Activated T-cell treated with anti-CD3 and anti-CD28 coated beads for 4 hours (primary cell): ENCODE data around the gene TTC4.

Source experiments
- DNase-seq: peaks from one replicate; pipeline ENCODE4 v3.0.0-alpha.2; 2020

Gene TTC4

DNA sequence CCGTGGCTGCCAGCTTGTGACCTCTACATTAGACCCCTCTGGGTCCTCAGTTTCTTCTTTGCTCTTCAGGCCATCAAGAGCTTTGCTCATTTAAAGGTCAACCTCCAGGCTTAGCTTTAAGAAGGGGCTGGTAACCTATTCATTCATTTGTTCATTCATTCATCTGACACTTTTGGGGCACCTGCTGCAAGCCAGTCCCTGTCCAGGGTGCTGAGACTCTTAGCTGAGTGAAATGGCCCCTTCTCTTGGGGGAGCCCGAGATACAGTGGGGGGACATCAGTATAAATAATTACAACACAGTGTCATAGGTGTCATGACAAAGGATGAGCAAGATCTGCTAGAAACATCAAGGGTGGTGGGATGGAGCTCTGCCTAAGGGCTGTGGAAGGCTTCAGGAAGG lies 10.5 kb upstream of the TTC4 start:
- no peak for DNase-seq

DNA sequence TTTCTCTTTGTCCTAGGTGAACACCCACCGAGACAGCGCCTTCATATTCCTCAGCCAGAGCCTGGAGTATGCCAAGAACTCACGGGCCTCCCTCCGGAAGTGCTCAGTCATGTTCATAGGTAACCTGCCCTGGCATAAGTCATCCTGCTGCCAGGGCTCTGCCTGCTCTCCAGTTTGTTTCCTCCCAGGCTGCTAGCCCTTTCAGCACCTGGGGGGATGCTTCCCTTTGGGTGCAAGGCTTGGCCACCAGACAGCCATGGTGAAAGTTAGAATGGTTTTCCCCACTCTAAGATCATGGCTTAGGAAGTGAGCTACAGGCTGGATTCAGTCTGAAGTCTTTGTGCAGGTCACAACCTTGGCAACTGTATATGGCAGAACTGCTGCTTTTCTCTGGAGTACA lies 9.2 kb upstream of the TTC4 start:
- DNase-seq: no peak

DNA sequence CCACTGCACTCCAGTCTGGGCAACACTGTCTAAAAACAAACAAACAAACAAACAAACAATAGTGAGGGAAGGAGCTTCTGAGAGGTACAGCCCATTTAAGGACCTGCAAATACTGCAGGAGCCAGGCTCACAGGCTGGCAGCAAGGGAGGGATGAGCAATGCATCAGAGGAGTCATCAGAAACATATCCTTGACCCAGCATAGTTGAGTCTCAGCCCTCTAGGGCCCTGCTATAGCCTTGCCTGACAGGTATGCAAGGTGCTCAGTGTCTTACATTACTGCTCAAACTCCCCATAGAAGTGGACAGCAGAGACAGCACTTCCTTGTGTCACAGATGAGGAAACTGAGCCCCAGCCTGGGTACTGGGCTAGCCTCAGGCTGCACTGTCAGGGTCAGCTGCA lies 7.3 kb upstream of the TTC4 start:
- no peak for DNase-seq

DNA sequence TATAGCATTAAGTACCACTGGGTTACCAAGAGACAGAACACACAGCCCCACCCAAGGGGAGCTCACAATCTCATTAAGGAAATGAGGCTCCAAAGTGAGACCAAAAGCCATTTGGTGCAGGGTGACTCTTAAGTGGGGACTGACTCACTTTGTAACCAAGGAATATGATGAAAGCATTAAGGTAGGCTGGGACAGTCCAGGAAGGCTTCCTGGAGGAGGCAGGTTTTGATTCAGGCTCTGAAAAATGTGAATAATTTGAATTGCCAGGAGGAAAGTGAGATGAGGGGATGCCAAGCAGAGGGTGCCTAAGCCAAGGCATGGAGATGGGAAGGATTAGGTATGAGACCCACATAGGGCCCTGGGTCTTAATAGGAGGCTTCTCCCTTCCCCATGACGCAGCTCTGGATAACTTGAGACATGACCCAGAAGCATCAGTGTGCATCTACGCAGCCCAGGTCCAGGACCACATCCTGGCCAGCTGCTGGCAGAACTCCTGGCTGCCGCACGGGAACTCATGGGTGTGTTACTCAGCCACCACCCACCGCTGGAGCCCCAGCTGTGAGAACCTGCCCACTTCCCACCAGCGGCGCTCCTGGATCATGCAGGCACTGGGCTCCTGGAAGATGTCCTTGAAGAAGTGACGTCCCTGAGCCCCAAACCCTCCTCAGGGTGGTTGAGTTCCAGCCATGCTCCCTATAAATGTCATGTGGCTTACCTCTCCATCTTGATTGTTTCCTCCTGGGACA lies 5.9 kb upstream of the TTC4 start:
- no peak for DNase-seq

DNA sequence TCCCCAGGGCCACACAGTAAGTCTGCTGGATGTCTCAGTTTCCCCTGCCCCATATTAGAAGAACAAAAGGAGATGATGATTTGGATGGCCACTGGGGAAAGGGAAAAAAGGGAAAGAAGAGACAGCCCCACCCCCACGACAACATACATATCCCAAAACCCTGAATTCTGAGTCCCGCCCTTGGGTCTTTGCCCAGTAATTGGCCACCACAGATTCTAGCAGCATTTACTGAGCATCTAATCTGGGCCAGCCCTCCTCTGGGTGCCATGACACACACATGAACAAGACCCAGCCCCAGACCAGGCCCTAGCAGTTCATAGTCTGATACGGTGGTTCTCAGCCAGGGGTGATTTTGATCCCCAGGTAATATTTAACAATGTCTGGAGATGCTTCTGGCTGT lies 5.2 kb upstream of the TTC4 start:
- no peak for DNase-seq

DNA sequence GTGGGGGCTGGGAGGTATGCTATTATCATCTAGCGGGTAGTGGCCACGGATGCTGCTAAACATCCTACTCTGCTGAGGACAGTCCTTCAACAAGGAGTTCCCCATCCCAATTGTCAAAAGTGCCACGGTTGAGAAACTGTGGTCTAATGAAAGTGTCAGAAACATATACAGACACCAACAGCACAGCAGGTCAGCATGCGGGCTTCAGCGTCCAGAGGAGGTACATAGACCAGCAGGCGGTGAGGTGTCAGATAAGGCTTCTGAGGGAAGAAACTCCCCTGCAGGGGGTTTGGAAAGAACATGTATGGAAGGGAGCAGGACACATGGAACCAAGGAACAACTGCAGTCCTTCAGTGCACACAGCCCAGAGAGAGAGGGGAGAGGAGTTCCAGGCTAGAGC lies 4.8 kb upstream of the TTC4 start:
- DNase-seq: no peak

DNA sequence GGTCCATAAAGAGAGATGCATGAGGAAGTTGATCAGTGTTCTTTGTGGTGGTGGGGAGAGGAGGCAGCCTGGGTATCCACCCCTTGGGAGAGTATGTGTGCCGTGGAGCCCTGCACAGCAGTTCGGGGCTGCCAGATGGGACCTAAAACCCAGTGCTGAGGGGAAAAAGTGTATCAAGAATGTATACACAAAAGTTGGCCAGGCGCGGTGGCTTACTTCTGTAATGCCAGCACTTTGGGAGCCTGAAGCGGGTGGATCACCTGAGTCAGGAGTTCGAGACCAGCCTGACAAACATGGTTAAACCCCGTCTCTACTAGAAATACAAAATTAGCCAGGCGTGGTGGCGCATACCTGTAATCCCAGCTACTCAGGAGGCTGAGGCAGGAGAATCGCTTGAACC lies 4.1 kb upstream of the TTC4 start:
- DNase-seq: no peak

DNA sequence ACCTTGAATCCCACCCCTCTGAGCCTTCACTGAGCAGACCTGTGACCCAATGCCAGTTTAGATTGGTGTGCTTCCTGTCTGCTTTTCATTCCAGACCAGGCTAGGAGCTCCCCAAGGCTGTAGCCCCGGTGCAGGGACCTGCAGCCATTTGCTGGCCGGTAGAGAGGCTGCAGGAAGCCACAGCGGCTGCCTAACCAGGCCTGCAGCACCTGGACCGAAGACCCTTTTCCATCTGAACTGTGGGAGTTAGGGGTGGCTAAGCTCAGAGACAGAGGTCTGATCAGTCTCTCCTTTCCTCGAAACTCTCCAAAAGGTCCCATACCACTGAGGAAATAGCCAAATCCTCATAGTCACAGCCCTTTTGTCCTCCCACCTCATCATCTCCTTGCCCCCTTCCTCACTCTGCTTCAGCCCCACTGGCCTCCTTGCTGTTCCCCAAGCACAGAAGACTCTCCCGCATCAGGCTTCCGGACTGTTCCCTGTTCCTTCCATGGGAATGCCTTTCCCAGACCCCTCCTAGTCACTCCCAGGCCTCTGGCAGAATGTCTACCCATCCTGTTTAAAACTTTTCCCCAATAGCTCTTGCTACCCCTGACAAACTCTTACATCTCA lies 674 bp upstream of the TTC4 start:
- no peak for DNase-seq

DNA sequence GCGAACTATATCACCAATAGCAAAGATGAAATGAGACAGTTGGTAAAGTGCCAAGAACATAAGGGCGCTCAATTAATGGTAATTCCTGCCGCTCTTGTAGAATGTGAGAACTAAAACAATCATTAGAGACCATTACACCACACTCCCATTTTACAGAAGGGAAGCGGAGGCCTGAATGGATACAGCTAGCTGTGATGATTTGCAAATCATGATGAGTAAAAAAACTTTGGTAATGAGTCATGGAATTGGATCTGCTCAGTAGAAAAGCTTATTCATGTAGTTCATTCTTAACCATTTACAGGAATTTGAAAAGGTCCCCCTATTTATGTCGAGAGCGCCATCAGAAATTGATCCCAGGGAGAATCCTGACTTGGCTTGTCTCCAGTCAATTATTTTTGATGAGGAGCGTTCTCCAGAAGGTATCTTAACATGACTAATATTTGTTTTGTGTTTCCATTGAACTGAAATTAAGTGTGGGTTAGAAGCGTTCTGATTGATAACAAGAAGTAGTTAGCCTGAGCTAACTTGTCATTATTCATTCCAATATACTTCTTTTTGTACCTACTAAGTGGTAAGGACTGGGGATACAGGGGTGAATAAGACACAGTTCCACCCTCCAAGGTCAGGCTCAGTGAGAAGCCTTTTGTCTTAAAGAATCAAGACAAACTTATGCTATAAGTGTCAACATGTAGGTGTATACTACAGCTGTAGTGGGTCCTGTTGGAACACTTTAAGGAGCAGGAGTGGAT lies 812 bp downstream of the TTC4 start:
- no peak for DNase-seq

DNA sequence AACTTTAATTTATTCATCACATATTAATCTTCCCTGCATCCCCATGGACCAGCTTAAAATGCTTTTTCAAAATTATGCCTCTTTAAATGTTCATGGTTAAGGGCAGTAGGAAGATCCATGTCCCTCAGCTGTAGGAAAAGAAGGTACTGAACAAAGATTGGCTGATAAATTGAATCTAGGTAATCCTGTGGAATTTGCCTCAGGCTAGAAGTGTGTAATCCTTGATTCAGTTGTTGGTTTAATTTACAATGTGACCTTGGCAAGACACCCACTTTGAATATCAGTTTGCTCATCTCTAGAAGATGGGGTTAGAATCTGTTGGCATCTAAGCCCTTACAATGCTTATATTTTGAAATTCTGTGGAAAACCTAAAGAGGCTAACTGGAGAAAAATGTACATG lies 6.1 kb downstream of the TTC4 start:
- DNase-seq: no peak

DNA sequence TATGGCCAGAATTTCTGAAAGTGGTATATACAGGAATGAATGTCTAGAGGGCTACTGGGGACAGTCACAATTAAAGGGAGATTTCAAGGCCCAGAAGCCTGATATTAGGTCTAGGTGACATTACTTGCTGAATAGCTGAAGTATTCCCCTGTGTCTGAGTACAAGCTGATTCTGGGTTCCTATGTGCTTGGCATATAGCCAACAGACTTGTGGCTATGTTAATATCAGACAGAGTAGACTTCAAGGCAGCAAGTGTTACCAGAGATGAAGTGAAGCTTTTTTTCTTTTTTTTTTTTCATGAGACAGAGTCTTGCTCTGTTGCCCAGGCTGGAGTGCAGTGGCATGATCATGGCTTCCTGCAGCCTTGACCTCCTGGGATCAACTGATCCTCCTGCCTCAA lies 8.3 kb downstream of the TTC4 start:
- no peak for DNase-seq

DNA sequence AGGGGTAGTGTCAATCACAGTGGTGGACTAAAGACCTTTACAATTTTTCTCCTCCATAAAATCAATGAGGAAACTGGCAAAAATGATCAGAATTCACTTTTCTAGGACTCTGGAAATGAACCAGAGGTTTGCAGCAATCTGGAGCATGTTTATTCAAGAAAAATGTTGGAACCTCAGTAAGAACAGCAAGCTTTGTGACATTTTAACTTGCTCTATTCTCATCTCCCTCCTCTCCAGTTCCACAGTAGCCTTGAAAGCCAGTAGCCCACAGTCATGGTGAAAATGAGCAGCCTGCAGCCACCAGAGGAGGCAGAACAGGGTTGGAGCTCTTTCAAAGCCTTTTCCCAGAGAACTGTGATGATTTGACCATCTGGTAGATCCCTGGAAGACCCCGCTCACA lies 9.1 kb downstream of the TTC4 start:
- no peak for DNase-seq

DNA sequence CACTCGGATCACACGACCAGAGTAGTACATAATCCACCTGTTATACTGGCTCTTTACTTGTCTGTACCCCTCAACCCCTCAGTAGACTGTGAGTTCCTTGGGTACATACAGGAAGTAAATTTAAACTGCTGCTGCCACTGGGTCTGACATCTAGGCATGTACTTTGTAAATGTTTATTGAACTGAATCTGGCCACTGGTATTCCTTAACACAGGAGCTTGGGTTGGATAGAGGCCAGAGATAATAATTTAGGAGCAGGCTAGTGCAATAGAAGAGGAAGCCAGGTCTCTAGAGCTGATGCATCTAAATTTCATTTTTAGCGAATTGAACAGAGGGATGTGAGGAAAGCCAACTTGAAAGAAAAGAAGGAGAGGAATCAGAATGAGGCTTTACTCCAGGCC lies 12.4 kb downstream of the TTC4 start:
- no peak for DNase-seq

DNA sequence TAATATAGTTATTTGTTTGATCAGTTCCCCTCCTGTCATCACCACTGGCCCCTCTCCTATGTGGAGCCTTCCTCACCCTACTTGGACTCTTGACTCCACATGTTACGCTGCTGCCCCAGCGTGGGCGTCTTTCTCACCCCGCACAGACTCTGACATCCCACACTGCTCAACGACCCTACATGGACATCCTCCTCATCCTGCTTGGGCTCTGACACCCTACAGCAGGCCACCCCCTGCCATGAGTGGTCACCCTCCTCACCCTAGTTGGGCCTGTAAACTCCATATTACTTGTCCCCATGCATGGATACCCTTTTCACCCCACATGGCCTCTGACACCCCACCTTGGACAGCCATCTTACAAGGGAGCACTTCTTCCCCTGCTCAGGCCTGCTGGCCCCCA lies 21.0 kb downstream of the TTC4 start:
- DNase-seq: no peak

DNA sequence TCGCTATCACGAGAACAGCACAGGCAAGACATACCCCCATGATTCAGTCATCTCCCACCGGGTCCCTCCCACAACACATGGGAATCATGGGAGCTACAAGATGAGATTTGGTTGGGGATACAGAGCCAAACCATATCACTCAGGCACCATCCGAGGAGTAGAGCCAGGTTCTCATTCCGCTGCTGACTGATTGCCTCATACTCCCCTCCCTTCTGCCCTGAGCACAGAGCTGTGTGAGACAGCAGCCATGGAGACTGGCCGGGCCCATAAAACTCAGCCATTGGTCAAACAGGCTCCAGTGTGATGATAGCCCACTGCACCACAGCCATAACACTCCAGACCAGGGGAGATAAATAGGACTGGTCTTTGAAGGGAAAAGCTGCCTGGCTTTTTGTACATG lies 22.6 kb downstream of the TTC4 start:
- DNase-seq: no peak

DNA sequence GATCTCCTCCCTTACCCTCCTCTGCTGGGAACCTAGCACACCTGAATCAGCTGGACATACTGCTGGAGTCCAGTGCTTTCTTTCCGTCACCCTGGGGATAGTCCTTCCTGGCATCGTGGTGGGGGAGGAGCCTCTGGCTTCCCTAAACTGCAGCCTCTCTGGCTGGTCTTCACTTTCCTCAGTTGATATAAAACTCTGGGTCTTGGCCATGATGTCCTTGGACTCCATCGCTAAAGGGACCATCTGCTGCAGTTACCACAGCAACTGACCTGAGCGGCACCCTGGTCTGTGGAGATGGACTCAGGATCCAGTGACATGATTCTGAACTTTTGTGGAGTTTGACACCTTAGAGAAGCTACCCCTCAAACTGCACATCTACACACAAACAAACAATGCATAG lies 25.9 kb downstream of the TTC4 start:
- DNase-seq: no peak

DNA sequence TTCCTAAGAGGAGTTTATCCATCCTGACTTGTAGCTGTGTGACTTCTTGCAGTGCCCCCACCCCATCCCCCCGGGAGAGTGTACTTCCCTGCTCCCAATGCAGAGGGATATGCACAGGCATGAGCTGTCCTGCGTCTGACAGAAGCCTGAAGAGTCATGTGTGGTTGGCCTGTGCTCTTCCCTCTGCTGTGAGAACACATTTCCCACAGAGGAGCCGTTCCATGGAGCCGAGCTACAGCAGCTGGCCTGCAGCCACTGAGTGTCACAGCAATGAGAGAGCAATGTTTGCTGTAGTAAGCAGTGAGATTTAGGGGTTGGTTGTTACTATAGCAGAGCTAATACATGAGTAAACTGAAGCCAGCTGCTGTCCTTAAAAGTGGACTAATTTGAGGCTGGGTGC lies 26.6 kb downstream of the TTC4 start:
- no peak for DNase-seq

DNA sequence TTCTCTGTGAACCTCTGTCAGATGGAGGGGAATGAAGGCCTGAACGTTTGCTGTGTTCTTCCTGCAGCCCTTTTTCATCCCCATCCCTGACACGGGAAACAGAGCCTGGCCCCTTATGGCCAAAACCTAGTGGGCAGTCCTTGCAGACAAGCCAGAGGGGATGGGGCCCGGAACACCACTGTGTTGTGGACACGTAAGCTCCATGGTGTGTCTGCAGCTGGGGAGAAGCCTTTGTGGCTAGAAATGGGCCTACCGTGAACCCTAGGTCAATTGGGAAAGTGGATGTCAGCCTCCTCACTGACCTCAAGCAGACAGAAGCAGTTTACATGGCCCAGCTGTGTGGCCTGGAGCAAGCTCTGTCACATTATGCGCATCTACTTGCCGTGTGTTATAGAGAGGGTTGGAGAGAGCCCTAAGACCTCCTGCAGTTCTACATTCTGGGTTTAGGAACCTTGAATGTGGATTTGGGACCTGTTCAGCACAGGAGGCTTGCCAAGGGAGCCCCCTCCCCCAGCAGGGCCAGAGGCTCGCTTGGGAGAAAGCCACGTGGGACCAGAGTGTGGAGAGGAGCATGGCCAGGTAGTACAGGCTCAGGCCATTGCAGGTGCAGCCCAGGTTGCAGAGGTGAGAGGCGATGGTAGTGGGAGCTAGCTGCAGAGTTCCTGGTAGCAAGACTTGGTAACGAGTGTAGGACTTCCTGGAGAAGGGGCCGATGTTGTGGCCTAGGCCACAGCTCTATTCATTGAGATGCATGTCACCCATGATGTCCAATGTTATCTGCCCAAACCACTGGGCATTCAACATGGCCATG lies 28.0 kb downstream of the TTC4 start:
- no peak for DNase-seq

DNA sequence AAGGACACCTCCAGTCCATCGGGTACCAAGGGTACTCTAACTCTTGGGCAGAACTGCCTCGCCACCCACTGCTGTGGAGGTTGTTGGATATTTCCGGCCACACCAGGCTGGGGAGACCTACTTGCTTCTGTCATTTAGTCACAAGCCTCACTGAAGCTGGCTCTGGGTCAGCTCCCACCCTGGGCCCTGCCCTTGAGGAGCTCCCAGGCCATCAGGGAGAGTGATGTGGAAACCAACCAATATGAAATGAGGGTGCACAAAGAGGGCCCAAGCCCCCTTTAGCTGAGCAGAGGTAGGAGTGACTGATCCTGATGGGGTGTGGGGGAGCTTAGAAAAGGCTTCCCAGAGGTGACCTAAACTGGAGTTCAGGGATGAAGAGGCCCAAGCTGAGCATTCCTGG lies 29.0 kb downstream of the TTC4 start:
- DNase-seq: no peak

DNA sequence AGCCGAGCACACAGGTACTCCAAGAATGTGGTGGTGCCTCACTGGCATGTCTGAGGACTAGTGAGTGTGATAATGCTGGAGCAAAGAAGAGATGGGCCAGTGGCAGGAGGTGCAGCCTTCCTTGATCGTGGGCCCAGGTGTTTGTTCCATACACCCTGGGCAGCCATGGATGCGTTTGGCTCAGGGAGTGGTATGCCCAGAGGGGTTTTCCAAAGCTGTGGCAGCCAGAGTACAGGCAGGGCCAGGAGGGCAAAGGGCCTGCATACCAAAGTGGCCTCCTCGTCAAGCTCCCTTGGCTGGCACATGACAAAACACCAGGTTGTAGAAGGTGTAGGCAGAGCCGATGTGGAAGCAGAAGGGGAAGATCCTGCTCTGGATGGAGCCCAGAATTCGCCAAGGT lies 29.6 kb downstream of the TTC4 start:
- DNase-seq: no peak

DNA sequence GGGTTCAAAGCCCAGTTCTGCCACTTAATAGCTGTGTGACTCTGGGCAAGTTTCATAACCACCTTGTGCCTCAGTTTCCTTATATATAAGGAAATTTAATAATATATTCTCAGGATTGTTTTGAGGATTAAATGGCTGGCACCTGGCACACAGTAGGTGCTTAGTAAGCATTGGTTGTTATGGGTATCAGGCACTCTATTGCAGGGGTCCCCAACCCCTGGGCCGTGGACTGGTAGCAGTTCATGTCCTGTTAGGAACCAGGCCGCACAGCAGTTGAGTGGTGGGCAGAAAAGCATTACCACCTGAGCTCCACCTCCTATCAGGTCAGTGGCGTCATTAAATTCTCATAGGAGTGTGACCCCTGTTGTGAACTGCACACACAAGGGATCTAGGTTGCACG lies 30.2 kb downstream of the TTC4 start:
- no peak for DNase-seq

DNA sequence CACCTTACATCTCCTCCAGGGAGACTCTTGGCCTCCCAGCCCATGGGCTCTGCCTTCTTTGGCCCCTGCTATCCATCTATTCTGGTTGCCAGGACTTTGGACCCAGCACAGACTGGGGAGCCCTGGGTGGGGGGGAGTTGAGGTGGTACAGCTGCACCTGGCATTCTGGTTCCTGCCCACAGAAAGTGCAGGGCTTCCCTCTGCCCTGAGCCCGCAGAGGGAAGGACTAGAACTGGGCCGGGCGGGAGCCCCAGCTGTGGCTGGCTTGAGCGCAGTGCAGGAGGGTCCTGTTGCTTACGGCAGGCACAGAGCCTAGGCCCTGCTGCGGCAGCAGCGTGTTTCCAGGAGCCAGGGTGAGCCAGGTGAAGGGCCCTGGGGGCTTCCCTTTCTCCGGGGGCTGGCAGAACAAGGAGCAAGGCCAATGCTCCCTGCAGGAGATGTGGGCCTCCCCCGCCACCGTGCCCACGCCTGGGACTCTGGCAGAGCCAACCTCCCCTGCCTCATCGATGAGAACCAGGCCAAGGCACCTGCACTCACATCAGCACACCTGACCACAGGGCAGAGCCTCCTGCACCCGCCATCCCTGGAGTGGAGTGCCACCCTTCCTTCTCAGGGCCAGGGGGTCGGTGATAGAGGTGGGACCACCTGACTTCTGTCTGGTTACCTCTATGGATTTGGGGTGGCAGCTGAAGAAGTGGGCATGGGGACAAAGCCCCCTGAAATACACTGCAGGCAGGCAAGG lies 32.6 kb downstream of the TTC4 start:
- no peak for DNase-seq

DNA sequence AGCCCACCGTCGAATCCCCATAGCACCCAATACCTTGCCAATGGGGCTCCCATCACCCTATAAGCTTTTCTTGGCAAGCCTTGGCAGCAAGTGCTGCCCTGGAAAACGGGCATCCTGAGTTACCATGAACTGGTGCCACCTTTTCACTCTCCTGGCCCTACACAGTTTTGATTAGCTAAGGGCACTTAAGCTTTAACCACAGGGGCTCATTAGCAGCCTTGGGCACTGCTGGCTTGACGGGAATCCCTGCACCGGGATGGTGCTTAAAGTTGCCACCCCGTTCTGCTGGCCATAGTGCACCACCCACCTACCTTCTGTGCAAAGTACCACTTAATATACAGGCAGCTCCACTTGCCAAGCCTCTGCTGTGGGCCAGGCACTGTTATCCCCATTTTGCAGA lies 34.9 kb downstream of the TTC4 start:
- no peak for DNase-seq
